HepG2 (cell line): ENCODE data around the gene SHF. TPM values are rescaled to one million over a fixed set of nuclear protein-coding genes. Genes with fewer than 3 reads are reported as not detected.

ENCODE experiments used
- ARNT2 ChIP-seq: sonication (generic); formaldehyde crosslinking; IDR thresholded peaks from 2 replicates; pipeline ENCODE4 v1.8.0; 2022; ENCODE audit warnings: mild to moderate bottlenecking, low read depth, missing genetic modification reagents, moderate library complexity
- CC2D1A ChIP-seq: sonication (generic); formaldehyde crosslinking; IDR thresholded peaks from 2 replicates; pipeline ENCODE4 v1.8.1; 2023; ENCODE audit warnings: mild to moderate bottlenecking, missing genetic modification reagents
- CCDC6 ChIP-seq: sonication (generic); formaldehyde crosslinking; IDR thresholded peaks from 2 replicates; pipeline ENCODE4 v1.8.1; 2022; ENCODE audit warnings: mild to moderate bottlenecking, missing genetic modification reagents, moderate library complexity
- CEBPB ChIP-seq: IDR thresholded peaks from 2 replicates; pipeline ENCODE4 v1.6.1; 2011; ENCODE audit warnings: low read depth, low read length, improper control_type of control experiment, borderline replicate concordance
- EED ChIP-seq: sonication (generic); formaldehyde crosslinking; IDR thresholded peaks from 2 replicates; pipeline ENCODE4 v1.5.0; 2020; ENCODE audit warnings: mild to moderate bottlenecking, missing genetic modification reagents
- GPN1 ChIP-seq: sonication (generic); formaldehyde crosslinking; IDR thresholded peaks from 2 replicates; pipeline ENCODE4 v1.5.1; 2020; ENCODE audit warnings: missing genetic modification reagents, borderline replicate concordance
- HNRNPH1 ChIP-seq: fragments of 200-400 bp; formaldehyde crosslinking; optimal IDR thresholded peaks from 2 replicates; pipeline ENCODE3; 2017; ENCODE audit warnings: mild to moderate bottlenecking, low read depth, low read length
- JUN ChIP-seq: sonication (generic); formaldehyde crosslinking; IDR thresholded peaks from 2 replicates; pipeline ENCODE4 v1.4.0; 2020; ENCODE audit warnings: mild to moderate bottlenecking, missing genetic modification reagents
- KDM1A ChIP-seq: IDR thresholded peaks from 2 replicates; pipeline ENCODE4 v1.6.1; 2016; ENCODE audit warnings: missing compliant biosample characterization
- MXD4 ChIP-seq: IDR thresholded peaks from 2 replicates; pipeline ENCODE4 v1.6.1; 2016; ENCODE audit warnings: mild to moderate bottlenecking, missing biosample characterization, missing genetic modification reagents
- NFKBIZ ChIP-seq: IDR thresholded peaks from 2 replicates; pipeline ENCODE4 v1.6.1; 2018; ENCODE audit warnings: missing genetic modification reagents, missing compliant biosample characterization
- PREB ChIP-seq: sonication (generic); formaldehyde crosslinking; IDR thresholded peaks from 2 replicates; pipeline ENCODE4 v1.4.0; 2020; ENCODE audit warnings: missing genetic modification reagents
- RBM22 ChIP-seq: fragments of 200-400 bp; formaldehyde crosslinking; optimal IDR thresholded peaks from 2 replicates; pipeline ENCODE3; 2017; ENCODE audit warnings: mild to moderate bottlenecking, low read length, moderate library complexity
- RFXAP ChIP-seq: sonication (generic); formaldehyde crosslinking; IDR thresholded peaks from 2 replicates; pipeline ENCODE4 v1.4.0; 2020; ENCODE audit warnings: missing genetic modification reagents, borderline replicate concordance
- SNRNP70 ChIP-seq: fragments of 200-400 bp; formaldehyde crosslinking; IDR thresholded peaks from 2 replicates; pipeline ENCODE4 v1.6.1; 2017; ENCODE audit warnings: mild to moderate bottlenecking, low read depth, low read length, moderate library complexity
- SRY ChIP-seq: sonication (generic); formaldehyde crosslinking; IDR thresholded peaks from 2 replicates; pipeline ENCODE4 v1.8.0; 2022; ENCODE audit warnings: mild to moderate bottlenecking, missing genetic modification reagents
- ZKSCAN8 ChIP-seq: IDR thresholded peaks from 2 replicates; pipeline ENCODE4 v1.6.1; 2016; ENCODE audit warnings: borderline replicate concordance, missing genetic modification reagents, missing compliant biosample characterization
- ZNF367 ChIP-seq: sonication (generic); formaldehyde crosslinking; IDR thresholded peaks from 2 replicates; pipeline ENCODE4 v1.4.0; 2020; ENCODE audit warnings: missing genetic modification reagents, borderline replicate concordance
- ZNF441 ChIP-seq: sonication (generic); formaldehyde crosslinking; IDR thresholded peaks from 2 replicates; pipeline ENCODE4 v1.7.0; 2021; ENCODE audit warnings: missing genetic modification reagents, borderline replicate concordance
- ZNF589 ChIP-seq: sonication (generic); formaldehyde crosslinking; conservative IDR thresholded peaks from 2 replicates; pipeline ENCODE4 v1.8.0; 2022; ENCODE audit warnings: mild to moderate bottlenecking, moderate library complexity, missing genetic modification reagents
- ZNF598 ChIP-seq: sonication (generic); formaldehyde crosslinking; IDR thresholded peaks from 2 replicates; pipeline ENCODE4 v1.5.1; 2020; ENCODE audit warnings: mild to moderate bottlenecking, missing genetic modification reagents, borderline replicate concordance
- ZNF629 ChIP-seq: sonication (generic); formaldehyde crosslinking; conservative IDR thresholded peaks from 2 replicates; pipeline ENCODE4 v1.5.0; 2020; ENCODE audit warnings: missing genetic modification reagents
- ZNF792 ChIP-seq: IDR thresholded peaks from 2 replicates; pipeline ENCODE4 v1.6.1; 2016
- ZNF816 ChIP-seq: sonication (generic); formaldehyde crosslinking; IDR thresholded peaks from 2 replicates; pipeline ENCODE4 v1.8.0; 2022; ENCODE audit warnings: missing genetic modification reagents, mild to moderate bottlenecking, borderline replicate concordance
- polyA plus RNA-seq, 8 experiments: library from polyadenylated mRNA; depleted of rRNA in 3 of 8; stranded (reverse) in 7 of 8; unstranded in 1 of 8; fragments of >200 nt; fragmentation: Illumina TruSeq in 4 of 8; extraction: Trizol in 4 of 8; gene quantifications; 2 replicates each; pipeline versions ENCODE4 v1.2.1 to v1.2.3, GENCODE V29; 2011 to 2016; ENCODE audit warnings: low read depth in 4 of 8, missing spikeins in 1 of 8, mixed read lengths in 1 of 8; ENCODE audit not compliant: insufficient read depth in 1 of 8
- total RNA-seq, 5 experiments: library from RNA; depleted of rRNA; stranded (reverse); fragments of >200 nt; fragmentation: Illumina TruSeq; extraction: Trizol; gene quantifications; 2 replicates each; pipeline ENCODE4 v1.2.3, GENCODE V29; 2016; ENCODE audit warnings: low read depth in 1 of 5
- TF ChIP-seq, protein P1 (sequence below): sonication (generic); formaldehyde crosslinking; IDR thresholded peaks from 2 replicates; pipeline ENCODE4 v1.5.1; 2020; ENCODE audit warnings: mild to moderate bottlenecking, moderate library complexity, missing genetic modification reagents
- TF ChIP-seq, protein P2 (sequence below): sonication (generic); formaldehyde crosslinking; IDR thresholded peaks from 2 replicates; pipeline ENCODE4 v1.8.0; 2022; ENCODE audit warnings: mild to moderate bottlenecking, missing genetic modification reagents, moderate library complexity
- TF ChIP-seq, protein P3 (sequence below): IDR thresholded peaks from 2 replicates; pipeline ENCODE4 v1.6.1; 2016; ENCODE audit warnings: mild to moderate bottlenecking

SHF gene
- total and polyA plus RNA-seq, 2 of the 13 experiments (the other 11 are each of a cell fraction or from before 2014, with no cell fraction given): 20.9 to 25.5 TPM

- TF ChIP-seq, protein P1, sequence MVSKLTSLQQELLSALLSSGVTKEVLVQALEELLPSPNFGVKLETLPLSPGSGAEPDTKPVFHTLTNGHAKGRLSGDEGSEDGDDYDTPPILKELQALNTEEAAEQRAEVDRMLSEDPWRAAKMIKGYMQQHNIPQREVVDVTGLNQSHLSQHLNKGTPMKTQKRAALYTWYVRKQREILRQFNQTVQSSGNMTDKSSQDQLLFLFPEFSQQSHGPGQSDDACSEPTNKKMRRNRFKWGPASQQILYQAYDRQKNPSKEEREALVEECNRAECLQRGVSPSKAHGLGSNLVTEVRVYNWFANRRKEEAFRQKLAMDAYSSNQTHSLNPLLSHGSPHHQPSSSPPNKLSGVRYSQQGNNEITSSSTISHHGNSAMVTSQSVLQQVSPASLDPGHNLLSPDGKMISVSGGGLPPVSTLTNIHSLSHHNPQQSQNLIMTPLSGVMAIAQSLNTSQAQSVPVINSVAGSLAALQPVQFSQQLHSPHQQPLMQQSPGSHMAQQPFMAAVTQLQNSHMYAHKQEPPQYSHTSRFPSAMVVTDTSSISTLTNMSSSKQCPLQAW: peak; percentile 81
- TF ChIP-seq ZNF629 (CRISPR knock-in tag) (no peak), ZNF598 (CRISPR knock-in tag) (peak; percentile 40; the same call in 1 of the 2 replicates), RBM22 (no peak), RFXAP (CRISPR knock-in tag) (no peak), ARNT2 (CRISPR knock-in tag) (no peak), CEBPB (no peak), HNRNPH1 (no peak), ZKSCAN8 (CRISPR knock-in tag) (no peak), ZNF816 (CRISPR knock-in tag) (no peak), PREB (no peak), ZNF441 (CRISPR knock-in tag) (no peak), GPN1 (CRISPR knock-in tag) (no peak), JUN (CRISPR knock-in tag) (no peak), EED (no peak), ZNF589 (no peak), SRY (CRISPR knock-in tag) (no peak), SNRNP70 (no peak), CC2D1A (CRISPR knock-in tag) (no peak), ZNF367 (CRISPR knock-in tag) (no peak), CCDC6 (no peak), MXD4 (no peak), NFKBIZ (CRISPR knock-in tag) (no peak), ZNF792 (CRISPR knock-in tag) (no peak), KDM1A (CRISPR knock-in tag) (no peak)
- TF ChIP-seq, protein P2, sequence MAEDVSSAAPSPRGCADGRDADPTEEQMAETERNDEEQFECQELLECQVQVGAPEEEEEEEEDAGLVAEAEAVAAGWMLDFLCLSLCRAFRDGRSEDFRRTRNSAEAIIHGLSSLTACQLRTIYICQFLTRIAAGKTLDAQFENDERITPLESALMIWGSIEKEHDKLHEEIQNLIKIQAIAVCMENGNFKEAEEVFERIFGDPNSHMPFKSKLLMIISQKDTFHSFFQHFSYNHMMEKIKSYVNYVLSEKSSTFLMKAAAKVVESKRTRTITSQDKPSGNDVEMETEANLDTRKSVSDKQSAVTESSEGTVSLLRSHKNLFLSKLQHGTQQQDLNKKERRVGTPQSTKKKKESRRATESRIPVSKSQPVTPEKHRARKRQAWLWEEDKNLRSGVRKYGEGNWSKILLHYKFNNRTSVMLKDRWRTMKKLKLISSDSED (CRISPR knock-in tag): no peak
- TF ChIP-seq, protein P3, sequence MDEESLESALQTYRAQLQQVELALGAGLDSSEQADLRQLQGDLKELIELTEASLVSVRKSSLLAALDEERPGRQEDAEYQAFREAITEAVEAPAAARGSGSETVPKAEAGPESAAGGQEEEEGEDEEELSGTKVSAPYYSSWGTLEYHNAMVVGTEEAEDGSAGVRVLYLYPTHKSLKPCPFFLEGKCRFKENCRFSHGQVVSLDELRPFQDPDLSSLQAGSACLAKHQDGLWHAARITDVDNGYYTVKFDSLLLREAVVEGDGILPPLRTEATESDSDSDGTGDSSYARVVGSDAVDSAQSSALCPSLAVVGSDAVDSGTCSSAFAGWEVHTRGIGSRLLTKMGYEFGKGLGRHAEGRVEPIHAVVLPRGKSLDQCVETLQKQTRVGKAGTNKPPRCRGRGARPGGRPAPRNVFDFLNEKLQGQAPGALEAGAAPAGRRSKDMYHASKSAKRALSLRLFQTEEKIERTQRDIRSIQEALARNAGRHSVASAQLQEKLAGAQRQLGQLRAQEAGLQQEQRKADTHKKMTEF (CRISPR knock-in tag): no peak
These were observed 24.8 kb downstream of the SHF start (continued) for GRCh38 chr15:45162771-45163507.
